HG03060 (cell line): ENCODE measurements around the gene SDHB.

Experiments used
- ATAC-seq: cut with Tn5 transposase; IDR thresholded peaks from one replicate; pipeline ENCODE4 v1.9.1; 2021; ENCODE audit warnings: low read depth, moderate number of reproducible peaks; ENCODE audit not compliant: unreplicated experiment

Gene SDHB

GRCh38 chr1:16972189-16972895, 81.5 kb downstream of the SDHB start:
- no peak for ATAC-seq

- ATAC-seq = no peak
Measured at GRCh38 chr1:16971341-16972188, 82.3 kb downstream of the SDHB start.

- no peak for ATAC-seq
Measured at GRCh38 chr1:16970132-16970910, 83.5 kb downstream of the SDHB start.

GRCh38 chr1:16969651-16970050, 84.2 kb downstream of the SDHB start:
- no peak for ATAC-seq

GRCh38 chr1:16969057-16969611, 84.7 kb downstream of the SDHB start:
- no peak for ATAC-seq
